Endothelial cell of umbilical vein (primary cell): ENCODE results near the gene PPP1R1C.

Experiments
- EZH2 ChIP-seq: IDR thresholded peaks from 2 replicates; pipeline ENCODE4 v1.6.1; 2012; ENCODE audit warnings: borderline replicate concordance, low read depth, mild to moderate bottlenecking, moderate library complexity, low read length, inconsistent platforms; ENCODE audit not compliant: severe bottlenecking
- GATA2 ChIP-seq: IDR thresholded peaks from 2 replicates; pipeline ENCODE4 v1.7.0; 2011; ENCODE audit warnings: low read depth, mild to moderate bottlenecking, moderate library complexity, mixed read lengths, low read length; ENCODE audit not compliant: insufficient read length, insufficient read depth
- POLR2A ChIP-seq: IDR thresholded peaks from 2 replicates; pipeline ENCODE4 v1.6.1; 2012; ENCODE audit warnings: low read depth, mild to moderate bottlenecking, control low read depth, low read length
- POLR2AphosphoS5 ChIP-seq: IDR thresholded peaks from 2 replicates; pipeline ENCODE4 v1.6.1; 2012; ENCODE audit warnings: low read depth, mild to moderate bottlenecking, control low read depth, low read length, moderate library complexity; ENCODE audit not compliant: insufficient read depth
- TF ChIP-seq, protein P1 (sequence below), 2 donors: IDR thresholded peaks; 1 replicate in 1 of 2; 2 replicates in 1 of 2; pipeline ENCODE4 v1.5.1; 2011; ENCODE audit warnings: low read length in 2 of 2, mild to moderate bottlenecking in 2 of 2, moderate library complexity in 2 of 2, control low read depth in 1 of 2, inconsistent platforms in 1 of 2, low read depth in 1 of 2; ENCODE audit not compliant: insufficient read depth in 1 of 2; ENCODE audit errors: extremely low read depth in 1 of 2
- TF ChIP-seq, protein P2 (sequence below): IDR thresholded peaks from 2 replicates; pipeline ENCODE4 v1.6.1; 2011; ENCODE audit not compliant: insufficient read depth, insufficient read length

DNA sequence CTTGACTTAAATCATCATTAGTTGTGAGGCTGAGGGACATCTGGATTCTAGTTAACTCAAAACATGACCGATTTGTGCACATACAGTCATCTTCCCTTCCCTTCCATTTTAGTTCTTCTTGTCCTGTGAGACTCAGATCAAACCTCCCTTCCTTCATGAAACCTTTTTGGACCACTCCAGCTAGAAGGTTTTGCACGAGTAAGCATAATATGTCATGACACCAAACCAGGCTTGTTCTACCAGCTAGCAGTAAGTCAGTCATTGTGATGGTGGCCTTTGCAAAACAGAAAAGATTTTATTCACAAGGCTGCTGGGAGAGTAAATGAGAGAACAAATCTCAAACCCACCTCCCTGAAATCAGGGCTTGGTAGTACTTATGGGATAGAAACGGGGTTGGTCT, 14.3 kb downstream of the PPP1R1C start:
- TF ChIP-seq, protein P1, sequence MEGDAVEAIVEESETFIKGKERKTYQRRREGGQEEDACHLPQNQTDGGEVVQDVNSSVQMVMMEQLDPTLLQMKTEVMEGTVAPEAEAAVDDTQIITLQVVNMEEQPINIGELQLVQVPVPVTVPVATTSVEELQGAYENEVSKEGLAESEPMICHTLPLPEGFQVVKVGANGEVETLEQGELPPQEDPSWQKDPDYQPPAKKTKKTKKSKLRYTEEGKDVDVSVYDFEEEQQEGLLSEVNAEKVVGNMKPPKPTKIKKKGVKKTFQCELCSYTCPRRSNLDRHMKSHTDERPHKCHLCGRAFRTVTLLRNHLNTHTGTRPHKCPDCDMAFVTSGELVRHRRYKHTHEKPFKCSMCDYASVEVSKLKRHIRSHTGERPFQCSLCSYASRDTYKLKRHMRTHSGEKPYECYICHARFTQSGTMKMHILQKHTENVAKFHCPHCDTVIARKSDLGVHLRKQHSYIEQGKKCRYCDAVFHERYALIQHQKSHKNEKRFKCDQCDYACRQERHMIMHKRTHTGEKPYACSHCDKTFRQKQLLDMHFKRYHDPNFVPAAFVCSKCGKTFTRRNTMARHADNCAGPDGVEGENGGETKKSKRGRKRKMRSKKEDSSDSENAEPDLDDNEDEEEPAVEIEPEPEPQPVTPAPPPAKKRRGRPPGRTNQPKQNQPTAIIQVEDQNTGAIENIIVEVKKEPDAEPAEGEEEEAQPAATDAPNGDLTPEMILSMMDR (IDR thresholded peaks at IDR 0.05; ENCODE audit: extremely low read depth in 1 of 2, insufficient read depth in 1 of 2, low read depth in 1 of 2, low read length in 2 of 2), result no peak
- TF ChIP-seq POLR2AphosphoS5 (no peak), POLR2A (no peak), GATA2 (no peak), EZH2 (no peak)
- TF ChIP-seq, protein P2, sequence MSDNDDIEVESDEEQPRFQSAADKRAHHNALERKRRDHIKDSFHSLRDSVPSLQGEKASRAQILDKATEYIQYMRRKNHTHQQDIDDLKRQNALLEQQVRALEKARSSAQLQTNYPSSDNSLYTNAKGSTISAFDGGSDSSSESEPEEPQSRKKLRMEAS, result no peak
